ENCODE results near the gene UBASH3A. TPM values are rescaled to one million over a fixed set of nuclear protein-coding genes. Genes with fewer than 3 reads are reported as not detected.

The UBASH3A gene
- total and polyA plus RNA-seq, 12 donors, result 0.09 to 1.3 (median 0.15) TPM; not detected in 7

DNA sequence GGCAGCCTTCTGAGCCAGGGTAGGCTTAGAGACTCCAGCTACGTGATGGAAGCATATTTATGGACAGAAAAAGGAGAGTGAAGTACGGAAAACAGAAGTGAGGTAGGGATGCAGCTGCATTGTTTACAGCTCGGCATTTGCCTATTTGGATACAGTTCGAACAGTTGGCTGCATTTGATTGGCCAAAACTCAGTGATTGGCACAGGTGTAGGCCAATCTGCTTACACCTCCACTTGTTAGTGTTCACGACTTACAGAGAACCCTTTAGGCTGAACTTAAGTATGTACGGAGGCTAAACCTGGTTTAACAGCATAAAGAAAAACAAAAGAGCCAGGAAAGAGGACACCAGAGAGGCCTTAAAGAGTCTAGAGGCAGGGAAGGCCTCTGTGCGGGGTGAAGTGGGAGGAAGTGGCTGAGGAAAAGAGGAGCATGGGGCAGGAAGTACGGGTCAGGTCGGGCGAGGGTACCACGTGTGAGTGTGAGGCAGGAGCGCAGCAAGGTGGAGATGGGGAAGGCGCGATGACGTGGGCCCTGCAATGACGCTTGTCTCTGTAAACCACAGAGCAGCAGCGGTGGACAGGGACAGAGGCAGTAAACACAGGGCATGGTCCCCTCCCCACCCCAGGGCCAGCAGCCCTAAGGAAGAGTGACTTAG is 60.3 kb downstream of the UBASH3A start:
- Histone ChIP-seq H3K36me3 (no peaks in the 10 kb centered on the region), H3K4me3 (no peak overlapping the region), H3K27me3 (peaks cover 0 to 3% (median 0%) of the 10 kb centered on the region in 7 donors), H3K9me3 (no peaks in the 10 kb centered on the region), H3K27ac (no peak overlapping the region), H3K4me1 (peaks cover 0 to 34% (median 4%) of the 10 kb centered on the region in 9 donors)
- ATAC-seq (peak in 3 of 8 donors; percentile 29 to 49 (median 30)), DNase-seq (peak in 1 of 2 donors; percentile 34)
- WGBS, 2 donors, result 74 to 76% methylated on average over 17 of the region's 17 CpGs
- TF ChIP-seq, protein P1, sequence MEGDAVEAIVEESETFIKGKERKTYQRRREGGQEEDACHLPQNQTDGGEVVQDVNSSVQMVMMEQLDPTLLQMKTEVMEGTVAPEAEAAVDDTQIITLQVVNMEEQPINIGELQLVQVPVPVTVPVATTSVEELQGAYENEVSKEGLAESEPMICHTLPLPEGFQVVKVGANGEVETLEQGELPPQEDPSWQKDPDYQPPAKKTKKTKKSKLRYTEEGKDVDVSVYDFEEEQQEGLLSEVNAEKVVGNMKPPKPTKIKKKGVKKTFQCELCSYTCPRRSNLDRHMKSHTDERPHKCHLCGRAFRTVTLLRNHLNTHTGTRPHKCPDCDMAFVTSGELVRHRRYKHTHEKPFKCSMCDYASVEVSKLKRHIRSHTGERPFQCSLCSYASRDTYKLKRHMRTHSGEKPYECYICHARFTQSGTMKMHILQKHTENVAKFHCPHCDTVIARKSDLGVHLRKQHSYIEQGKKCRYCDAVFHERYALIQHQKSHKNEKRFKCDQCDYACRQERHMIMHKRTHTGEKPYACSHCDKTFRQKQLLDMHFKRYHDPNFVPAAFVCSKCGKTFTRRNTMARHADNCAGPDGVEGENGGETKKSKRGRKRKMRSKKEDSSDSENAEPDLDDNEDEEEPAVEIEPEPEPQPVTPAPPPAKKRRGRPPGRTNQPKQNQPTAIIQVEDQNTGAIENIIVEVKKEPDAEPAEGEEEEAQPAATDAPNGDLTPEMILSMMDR (IDR thresholded peaks at IDR 0.05), result no peak
- intact Hi-C loops (cut with DNase I), result no loop called here

DNA sequence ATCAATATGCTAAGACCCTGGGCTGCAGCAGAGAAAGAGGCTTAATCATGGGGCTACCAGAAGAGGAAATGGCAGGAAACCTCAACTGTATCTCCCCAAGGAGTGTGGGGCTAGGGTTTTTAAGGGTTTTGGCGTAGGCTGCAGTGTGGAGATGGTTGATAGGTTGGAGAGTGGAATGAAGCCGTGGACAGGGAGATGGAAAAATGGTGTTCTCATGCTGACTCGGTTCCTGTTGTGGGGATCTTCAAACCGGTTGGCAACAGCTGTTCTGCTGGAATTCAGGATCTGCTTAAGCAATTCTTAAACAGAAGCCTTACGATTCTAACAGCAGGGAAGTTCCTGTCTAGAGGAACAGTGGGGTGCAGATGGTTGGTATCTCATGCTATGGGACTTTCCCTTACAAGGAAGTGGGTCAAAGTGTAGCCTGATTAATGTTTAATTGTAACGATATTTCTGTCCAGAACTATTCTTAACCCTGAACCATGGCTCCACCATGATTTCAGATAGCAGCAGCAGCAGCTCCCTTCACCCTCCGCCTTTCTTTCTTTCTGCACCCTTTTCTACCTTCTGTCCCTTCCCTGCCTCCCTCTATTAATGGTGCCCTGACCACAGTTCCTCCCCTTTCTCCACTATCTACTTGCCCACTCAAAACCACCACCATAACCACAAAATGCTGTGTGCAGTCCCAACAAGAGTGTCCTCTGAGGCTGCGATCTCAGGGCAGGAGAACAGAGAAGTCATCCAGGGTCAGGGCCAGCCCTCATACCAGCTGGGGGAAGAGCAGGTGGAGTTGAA is 61.5 kb downstream of the UBASH3A start:
- ATAC-seq (peak in 3 of 8 donors; percentile 31 to 45 (median 34)), DNase-seq (no peak)
- Histone ChIP-seq H3K27me3 (peaks cover 0 to 3% (median 0%) of the 10 kb centered on the region in 7 donors), H3K36me3 (no peaks in the 10 kb centered on the region), H3K4me3 (no peak overlapping the region), H3K27ac (no peak overlapping the region), H3K4me1 (peaks cover 0 to 34% (median 4%) of the 10 kb centered on the region in 9 donors), H3K9me3 (no peaks in the 10 kb centered on the region)
- WGBS, 2 donors, result 59 to 60% methylated on average over 8 of the region's 8 CpGs
- intact Hi-C loops (cut with DNase I), result no loop called here
- TF ChIP-seq, protein P1 (IDR thresholded peaks at IDR 0.05), result no peak

DNA sequence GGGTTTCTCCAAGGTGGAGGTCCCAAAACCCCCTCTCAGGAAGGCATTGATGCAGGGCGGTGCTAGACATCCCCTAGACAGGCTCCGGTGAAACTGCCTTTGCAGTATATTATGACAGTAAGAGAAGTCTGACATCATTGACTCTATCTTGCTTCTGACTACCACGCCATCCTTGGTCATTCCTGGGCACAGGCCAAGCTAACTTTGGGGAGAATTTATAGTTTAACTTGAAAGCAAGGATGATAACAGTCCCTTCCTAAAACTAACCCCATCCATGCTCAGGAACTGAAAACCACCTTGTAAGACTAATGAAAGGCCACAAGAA is 62.1 kb downstream of the UBASH3A start:
- Histone ChIP-seq H3K9me3 (no peaks in the 10 kb centered on the region), H3K4me1 (peaks cover 0 to 34% (median 4%) of the 10 kb centered on the region in 9 donors), H3K27ac (no peak overlapping the region), H3K36me3 (no peaks in the 10 kb centered on the region), H3K4me3 (no peak overlapping the region), H3K27me3 (peaks cover 0 to 3% (median 0%) of the 10 kb centered on the region in 7 donors)
- TF ChIP-seq, protein P1 (IDR thresholded peaks at IDR 0.05), result no peak
- WGBS, 2 donors, result 89 to 92% methylated on average over 3 of the region's 3 CpGs
- DNase-seq, result no peak
- no peak for ATAC-seq
- intact Hi-C loops (cut with DNase I), result no loop called here

DNA sequence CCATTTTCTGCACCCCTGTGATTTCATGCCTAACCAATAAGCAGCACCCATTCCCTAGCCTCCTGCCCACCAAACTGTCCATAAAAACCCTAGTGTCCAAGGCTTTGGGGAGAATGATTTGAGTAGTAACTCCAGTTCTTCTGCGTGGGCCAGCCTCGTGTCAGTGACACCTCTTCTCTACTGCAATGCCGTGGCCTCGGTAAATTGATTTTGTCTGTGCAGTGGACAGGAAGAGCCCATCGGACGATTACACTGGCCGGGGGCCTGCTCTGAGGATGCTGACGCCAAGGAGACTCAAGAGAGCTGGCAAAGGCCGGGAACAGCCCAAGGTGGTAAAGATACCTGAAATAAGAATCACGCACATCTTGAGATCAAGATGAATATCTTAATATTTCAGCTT is 63.0 kb downstream of the UBASH3A start:
- 91 to 92% methylated on average over 10 of the region's 10 CpGs for WGBS, 2 donors
- Histone ChIP-seq H3K4me3 (no peak overlapping the region), H3K27me3 (peaks cover 0 to 3% (median 0%) of the 10 kb centered on the region in 7 donors), H3K36me3 (no peaks in the 10 kb centered on the region), H3K9me3 (no peaks in the 10 kb centered on the region), H3K4me1 (peaks cover 0 to 34% (median 4%) of the 10 kb centered on the region in 9 donors), H3K27ac (no peak overlapping the region)
- no peak for ATAC-seq
- intact Hi-C loops (cut with DNase I), result no loop called here
- TF ChIP-seq, protein P1 (IDR thresholded peaks at IDR 0.05), result no peak
- DNase-seq, result no peak
